K562 (cell line): ENCODE data around the gene RASGRP2. TPM values are rescaled to one million over a fixed set of nuclear protein-coding genes. Genes with fewer than 3 reads are reported as not detected.

Experiments
- ATAC-seq: fragments of 200-7000 bp; cut with Tn5 transposase; 3 replicates; pipeline ENCODE4 v1.9.1; 2020; ENCODE audit warnings: moderate library complexity
- BruUV-seq: library from RNA; stranded (reverse); fragments of 400-500 nt; replicated peaks from 2 replicates; lab custom pipeline; 2021; lab: Mats Ljungman, UMichigan
- CTCF ChIA-PET: fragments of 300-600 bp; formaldehyde crosslinking; extraction: SDS; loops from one replicate; lab custom pipeline; 2021; ENCODE audit warnings: low intra/inter-chr PET ratio; lab: Yijun Ruan, JAX
- POLR2A ChIA-PET: fragments of 300-600, 350-650 bp; sonication (Branson Sonifier 250); formaldehyde crosslinking; extraction: SDS; loops from one replicate; lab custom pipeline; 2021; ENCODE audit warnings: antibody characterized with exemption, inconsistent platforms; lab: Yijun Ruan, JAX
- DNase-seq, 4 experiments: peaks; one replicate each; pipeline versions ENCODE4 v3.0.0 to v3.0.0-alpha.2; 2011 to 2018; ENCODE audit warnings: low spot score in 3 of 4, mixed read lengths in 3 of 4; ENCODE audit errors: extremely low read depth in 1 of 4
- FAIRE-seq: peaks from 2 replicates; lab custom pipeline; 2011; peaks lifted over from hg19 to GRCh38; lab: Jason Lieb, UNC
- H2AFZ ChIP-seq: 2 replicates; pipeline ENCODE4 v1.6.0; 2011; ENCODE audit warnings: low read depth, low read length, control low read depth, inconsistent platforms
- H3K27ac ChIP-seq: fragments of 200-600 bp; 3 replicates; pipeline ENCODE4 v1.8.0; 2011; ENCODE audit warnings: low read depth, mild to moderate bottlenecking, control low read depth, inconsistent platforms, low read length, moderate library complexity, mixed read lengths; ENCODE audit errors: extremely low read depth
- H3K27me3 ChIP-seq, 2 experiments: fragments of 300-600 bp in 1 of 2; 2 replicates in 1 of 2; 3 replicates in 1 of 2; pipeline versions ENCODE4 v1.6.0 to v1.8.0; 2011; ENCODE audit warnings: inconsistent platforms in 2 of 2, low read length in 2 of 2, mild to moderate bottlenecking in 1 of 2, mixed read lengths in 1 of 2, moderate library complexity in 1 of 2; ENCODE audit not compliant: control insufficient read depth in 2 of 2, insufficient read depth in 2 of 2
- H3K36me3 ChIP-seq: fragments of 300-600 bp; 3 replicates; pipeline ENCODE4 v1.8.0; 2011; ENCODE audit warnings: mild to moderate bottlenecking, low read length, inconsistent platforms; ENCODE audit not compliant: control insufficient read depth, insufficient read depth
- H3K4me1 ChIP-seq, 2 experiments: fragments of 200-600 bp in 1 of 2; replicated peaks in 1 of 2; 2 replicates in 1 of 2; 3 replicates in 1 of 2; pipeline versions ENCODE4 v1.5.1 to v1.8.0; 2011; ENCODE audit warnings: inconsistent platforms in 2 of 2, low read length in 2 of 2, mild to moderate bottlenecking in 1 of 2, mixed read lengths in 1 of 2, moderate library complexity in 1 of 2; ENCODE audit not compliant: control insufficient read depth in 2 of 2, insufficient read depth in 2 of 2
- H3K4me2 ChIP-seq: 2 replicates; pipeline ENCODE4 v1.6.1; 2011; ENCODE audit warnings: low read length, control low read depth, inconsistent platforms, mixed read lengths; ENCODE audit not compliant: insufficient read depth
- H3K4me3 ChIP-seq: fragments of 200-600 bp; sonication (generic), shearing (Covaris generic); 2 replicates; pipeline ENCODE4 v1.5.1; 2016; ENCODE audit warnings: control low read depth, inconsistent platforms
- H3K79me2 ChIP-seq: fragments of 200-600 bp; 3 replicates; pipeline ENCODE4 v1.8.0; 2011; ENCODE audit warnings: low read length, inconsistent platforms; ENCODE audit not compliant: control insufficient read depth, insufficient read depth
- H3K9ac ChIP-seq, 2 experiments: 2 replicates each; pipeline versions ENCODE4 v1.6.0 to v1.6.1; 2011; ENCODE audit warnings: low read depth in 2 of 2, low read length in 2 of 2, control low read depth in 1 of 2, inconsistent platforms in 1 of 2, mild to moderate bottlenecking in 1 of 2, mixed read lengths in 1 of 2; ENCODE audit not compliant: insufficient read depth in 1 of 2
- H3K9me1 ChIP-seq: one replicate; pipeline ENCODE4 v1.6.0; 2011; ENCODE audit warnings: inconsistent platforms, mild to moderate bottlenecking, low read length, moderate library complexity; ENCODE audit not compliant: control insufficient read depth, insufficient read depth
- H3K9me3 ChIP-seq: replicated peaks from 2 replicates; pipeline ENCODE4 v1.5.1; 2011; ENCODE audit warnings: low read depth, low read length, inconsistent platforms; ENCODE audit not compliant: control insufficient read depth, insufficient read depth
- H4K20me1 ChIP-seq: replicated peaks from 2 replicates; pipeline ENCODE4 v1.6.1; 2011; ENCODE audit warnings: low read length, inconsistent platforms, mixed read lengths; ENCODE audit not compliant: control insufficient read depth, insufficient read depth
- ATF7 ChIP-seq: fragments of 450-650 bp; IDR thresholded peaks from 2 replicates; pipeline ENCODE4 v1.7.1; 2014; ENCODE audit warnings: mild to moderate bottlenecking, moderate library complexity
- DMBX1 ChIP-seq: fragments of 250-450 bp; sonication (Bioruptor Pico); IDR thresholded peaks from 2 replicates; pipeline ENCODE4 v1.8.0; 2022; ENCODE audit warnings: inconsistent platforms, mild to moderate bottlenecking, moderate library complexity, borderline replicate concordance
- E2F4 ChIP-seq: sonication (generic); formaldehyde crosslinking; IDR thresholded peaks from 2 replicates; pipeline ENCODE4 v1.8.0; 2022; ENCODE audit warnings: mild to moderate bottlenecking, low read depth, missing genetic modification reagents
- HDAC1 ChIP-seq, 2 experiments: fragments of 450-650 bp; IDR thresholded peaks; 2 replicates each; pipeline ENCODE4 v1.6.1; 2016 to 2017; ENCODE audit warnings: inconsistent platforms in 1 of 2, mild to moderate bottlenecking in 1 of 2, moderate library complexity in 1 of 2
- MEF2A ChIP-seq: IDR thresholded peaks from 2 replicates; pipeline ENCODE4 v1.6.1; 2011; ENCODE audit warnings: low read depth, mild to moderate bottlenecking, low read length, moderate library complexity; ENCODE audit not compliant: control insufficient read depth
- NCOR1 ChIP-seq: fragments of 450-650 bp; IDR thresholded peaks from 2 replicates; pipeline ENCODE4 v1.6.1; 2016; ENCODE audit warnings: mild to moderate bottlenecking, moderate library complexity
- TAF15 ChIP-seq: fragments of 200-400 bp; formaldehyde crosslinking; IDR thresholded peaks from 2 replicates; pipeline ENCODE4 v1.6.1; 2017; ENCODE audit warnings: mild to moderate bottlenecking, low read depth, low read length, moderate library complexity
- WGBS: fragments of 100-300 bp; shearing (Covaris generic); methylation state at CpG from one replicate; pipeline ENCODE4 v1.1.6; 2016; ENCODE audit warnings: low coverage, mixed read lengths; ENCODE audit not compliant: insufficient coverage; ENCODE audit errors: missing lambda C conversion rate; 5-methylcytosine and 5-hydroxymethylcytosine counted together
- in situ Hi-C: fragments of 300-500 bp; cut with MboI; formaldehyde crosslinking; loops from 4 replicates; pipeline ENCODE4 v1.15.0; 2018; ENCODE audit warnings: inconsistent platforms, mixed read lengths
- intact Hi-C: fragments of 100-400 bp; cut with micrococcal nuclease; formaldehyde crosslinking; loops from 2 replicates; pipeline ENCODE4 v1.14.2; 2022
- polyA plus RNA-seq, 8 experiments: library from polyadenylated mRNA; depleted of rRNA in 4 of 8; stranded (reverse) in 5 of 8; unstranded in 3 of 8; fragments of >200 nt; fragmentation: Nextera tagmentation in 2 of 8; fragmentation: Illumina TruSeq in 1 of 8; extraction: Ambion mirVana in 2 of 8; extraction: Trizol in 1 of 8; gene quantifications; 2 replicates each; pipeline versions ENCODE4 v1.2.1 to v1.2.3, GENCODE V29; 2011 to 2014; ENCODE audit warnings: inconsistent platforms in 1 of 8, missing spikeins in 1 of 8
- total RNA-seq, 7 experiments: library from RNA; depleted of rRNA in 6 of 7; stranded (reverse); fragments of >200 nt in 6 of 7; fragmentation: Illumina TruSeq in 2 of 7; extraction: Trizol in 2 of 7; gene quantifications; 2 replicates each; pipeline versions ENCODE4 v1.2.1 to v1.2.3, GENCODE V29; 2011 to 2021; ENCODE audit warnings: low replicate concordance in 1 of 7
- TF ChIP-seq, protein P1 (sequence below), 2 experiments: IDR thresholded peaks; 2 replicates each; pipeline ENCODE4 v1.6.1; 2012; ENCODE audit warnings: improper control_type of control experiment in 2 of 2, low read depth in 2 of 2, low read length in 2 of 2, borderline replicate concordance in 1 of 2

Gene RASGRP2
- total and polyA plus RNA-seq, 9 of the 15 experiments (the other 6 are each of a cell fraction or from before 2014, with no cell fraction given) = 0.87 to 22.7 (median 5.5) TPM

DNA sequence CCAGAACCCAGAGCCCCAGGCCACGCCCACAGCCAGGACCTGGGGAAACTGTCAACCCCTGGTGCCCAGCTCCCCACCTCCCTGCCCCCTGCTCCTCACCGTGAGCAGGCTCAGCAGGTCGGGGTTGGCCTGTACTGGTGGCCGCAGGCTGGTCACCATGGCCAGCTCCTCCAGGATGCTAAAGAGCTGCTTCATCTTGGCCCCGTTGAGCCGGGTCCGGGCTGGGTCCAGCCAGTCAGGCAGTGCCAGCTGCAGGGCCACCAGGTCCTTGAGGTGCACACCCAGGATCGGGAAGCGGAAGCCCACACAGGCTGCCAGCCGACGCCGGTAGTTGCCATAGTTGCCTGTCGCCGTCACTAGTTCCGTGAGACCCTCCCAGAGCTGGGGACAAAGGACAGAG, 7.3 kb downstream of the RASGRP2 start:
- in situ Hi-C loops = loop anchor here (5.0 kb wide), 1 partner anchor 74 kb away; no protein-coding TSS in a partner anchor
- CTCF ChIA-PET = no interaction called here
- 0 out of 4 replicates have a peak overlapping the region, but pooled peaks of 1 of the 2 experiments have one; percentile 3 for H3K9ac ChIP-seq
- H3K4me3 ChIP-seq = no peak overlapping the region
- no peaks in the 10 kb centered on the region for H3K9me1 ChIP-seq
- H3K9me3 ChIP-seq = no peaks in the 10 kb centered on the region
- H3K27ac ChIP-seq = no peak overlapping the region
- H3K4me1 ChIP-seq = peaks cover 0 to 26% of the 10 kb centered on the region in 2 experiments; a peak in 3 of 5 replicates
- TF ChIP-seq, protein P1, sequence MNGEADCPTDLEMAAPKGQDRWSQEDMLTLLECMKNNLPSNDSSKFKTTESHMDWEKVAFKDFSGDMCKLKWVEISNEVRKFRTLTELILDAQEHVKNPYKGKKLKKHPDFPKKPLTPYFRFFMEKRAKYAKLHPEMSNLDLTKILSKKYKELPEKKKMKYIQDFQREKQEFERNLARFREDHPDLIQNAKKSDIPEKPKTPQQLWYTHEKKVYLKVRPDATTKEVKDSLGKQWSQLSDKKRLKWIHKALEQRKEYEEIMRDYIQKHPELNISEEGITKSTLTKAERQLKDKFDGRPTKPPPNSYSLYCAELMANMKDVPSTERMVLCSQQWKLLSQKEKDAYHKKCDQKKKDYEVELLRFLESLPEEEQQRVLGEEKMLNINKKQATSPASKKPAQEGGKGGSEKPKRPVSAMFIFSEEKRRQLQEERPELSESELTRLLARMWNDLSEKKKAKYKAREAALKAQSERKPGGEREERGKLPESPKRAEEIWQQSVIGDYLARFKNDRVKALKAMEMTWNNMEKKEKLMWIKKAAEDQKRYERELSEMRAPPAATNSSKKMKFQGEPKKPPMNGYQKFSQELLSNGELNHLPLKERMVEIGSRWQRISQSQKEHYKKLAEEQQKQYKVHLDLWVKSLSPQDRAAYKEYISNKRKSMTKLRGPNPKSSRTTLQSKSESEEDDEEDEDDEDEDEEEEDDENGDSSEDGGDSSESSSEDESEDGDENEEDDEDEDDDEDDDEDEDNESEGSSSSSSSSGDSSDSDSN (IDR thresholded peaks at IDR 0.05; ENCODE audit: borderline replicate concordance in 1 of 2, low read depth in 2 of 2, low read length in 2 of 2) = no peak
- TF ChIP-seq NCOR1 (no peak), HDAC1 (IDR thresholded peaks at IDR 0.05) (no peak), ATF7 (no peak), DMBX1 (CRISPR knock-in tag) (no peak), TAF15 (no peak), MEF2A (no peak), E2F4 (CRISPR knock-in tag) (no peak)
- TF ChIP-seq, all 486 proteins: peak for 0
- intact Hi-C loops = no loop called here
- Histone ChIP-seq H3K79me2 (no peaks in the 10 kb centered on the region), H3K4me2 (no peak overlapping the region), H3K27me3 (peaks cover 0 to 3% of the 10 kb centered on the region in 2 experiments; a peak in 3 of 5 replicates), H4K20me1 (no peaks in the 10 kb centered on the region), H2AFZ (no peak overlapping the region), H3K36me3 (no peaks in the 10 kb centered on the region)
- WGBS = 60% methylated on average over 15 of the region's 15 CpGs
- POLR2A ChIA-PET = no interaction called here
- DNase-seq (no peak), FAIRE-seq (no peak), ATAC-seq (no peak)
- no TSS peak for BruUV-seq
